OCI-LY7 (cell line): ENCODE data around the gene AKAP13. TPM values are rescaled to one million over a fixed set of nuclear protein-coding genes. Genes with fewer than 3 reads are reported as not detected.

ENCODE experiments used
- BruUV-seq: library from RNA; stranded (reverse); fragments of 400-500 nt; replicated peaks from 2 replicates; lab custom pipeline; 2021; lab: Mats Ljungman, UMichigan
- CTCF ChIA-PET: fragments of 300-600 bp; sonication (Branson Sonifier 250); formaldehyde crosslinking; loops from one replicate; lab custom pipeline; 2022; ENCODE audit warnings: antibody characterized with exemption; ENCODE audit not compliant: unreplicated experiment; lab: Charles Lee
- POLR2A ChIA-PET: fragments of 300-600 bp; sonication (Branson Sonifier 250); formaldehyde crosslinking; loops from one replicate; lab custom pipeline; 2022; ENCODE audit warnings: antibody characterized with exemption; lab: Charles Lee
- DNase-seq: peaks from one replicate; pipeline ENCODE4 v3.0.0-alpha.2; 2015; ENCODE audit warnings: low spot score
- H2AFZ ChIP-seq: fragments of 200-600 bp; sonication (generic), shearing (Covaris generic); 2 replicates; pipeline ENCODE4 v1.6.1; 2014; ENCODE audit warnings: mild to moderate bottlenecking, antibody characterized with exemption, low read length, moderate library complexity
- H3K27ac ChIP-seq: fragments of 200-600 bp; sonication (generic); 2 replicates; pipeline ENCODE4 v1.5.1; 2014; ENCODE audit warnings: mixed run types, low read depth, mild to moderate bottlenecking, moderate library complexity, low read length, inconsistent platforms; ENCODE audit not compliant: poor library complexity, severe bottlenecking
- H3K36me3 ChIP-seq: fragments of 200-600 bp; sonication (generic); 2 replicates; pipeline ENCODE4 v1.6.1; 2014; ENCODE audit warnings: mild to moderate bottlenecking, antibody characterized with exemption, low read length, moderate library complexity, mixed read lengths; ENCODE audit not compliant: insufficient read depth
- H3K4me1 ChIP-seq: fragments of 200-600 bp; sonication (generic); 2 replicates; pipeline ENCODE4 v1.5.1; 2014; ENCODE audit warnings: mild to moderate bottlenecking, low read length; ENCODE audit not compliant: insufficient read depth, poor library complexity, severe bottlenecking
- H3K4me2 ChIP-seq: fragments of 200-600 bp; sonication (generic); 2 replicates; pipeline ENCODE4 v1.6.1; 2014; ENCODE audit warnings: mild to moderate bottlenecking, low read length
- H3K4me3 ChIP-seq: fragments of 200-600 bp; sonication (generic); 2 replicates; pipeline ENCODE4 v1.5.1; 2014; ENCODE audit warnings: mild to moderate bottlenecking, low read depth, low read length; ENCODE audit not compliant: poor library complexity, severe bottlenecking
- H3K79me2 ChIP-seq: fragments of 200-600 bp; sonication (generic); 2 replicates; pipeline ENCODE4 v1.6.1; 2016; ENCODE audit warnings: low read depth, mild to moderate bottlenecking, low read length, moderate library complexity, mixed read lengths; ENCODE audit not compliant: insufficient read depth
- H3K9me2 ChIP-seq: fragments of 200-600 bp; sonication (generic); 2 replicates; pipeline ENCODE4 v1.6.1; 2016; ENCODE audit warnings: mild to moderate bottlenecking, low read length, mixed read lengths; ENCODE audit not compliant: insufficient read depth
- H3K9me3 ChIP-seq: fragments of 200-600 bp; sonication (generic); 2 replicates; pipeline ENCODE4 v1.6.1; 2014; ENCODE audit warnings: mild to moderate bottlenecking, mixed run types, low read length, mixed read lengths
- H4K20me1 ChIP-seq: fragments of 200-600 bp; sonication (generic); 2 replicates; pipeline ENCODE4 v1.6.1; 2014; ENCODE audit warnings: mild to moderate bottlenecking, antibody characterized with exemption, low read length, moderate library complexity, mixed read lengths; ENCODE audit not compliant: insufficient read depth
- CTCF ChIP-seq: fragments of 200-600 bp; sonication (generic); conservative IDR thresholded peaks from 2 replicates; pipeline ENCODE4 v1.5.1; 2014; ENCODE audit warnings: mild to moderate bottlenecking, antibody characterized with exemption, low read length, moderate library complexity, mixed read lengths
- EZH2phosphoT487 ChIP-seq: fragments of 200-600 bp; sonication (generic); IDR thresholded peaks from 2 replicates; pipeline ENCODE4 v1.6.1; 2018; ENCODE audit warnings: low read depth, borderline replicate concordance, mild to moderate bottlenecking, mixed run types, antibody characterized with exemption, low read length, moderate library complexity, mixed read lengths
- intact Hi-C: fragments of 100-400 bp; cut with micrococcal nuclease; formaldehyde crosslinking; loops from one replicate; pipeline ENCODE4 v1.10.0; 2022; ENCODE audit not compliant: unreplicated experiment
- total RNA-seq, 2 experiments: library from RNA; depleted of rRNA in 1 of 2; stranded (reverse); fragments of >200 nt in 1 of 2; shearing (Covaris generic) in 1 of 2; gene quantifications; 2 replicates each; pipeline ENCODE4 v1.2.3, GENCODE V29; 2014 to 2022

The AKAP13 gene
- total RNA-seq, 2 experiments from 2014 or later, result 140 to 250 TPM

GRCh38 chr15:85725564-85725963 is 345.2 kb downstream of the AKAP13 start:
- no peaks in the 10 kb centered on the region for H3K9me3 ChIP-seq
- POLR2A ChIA-PET, result no interaction called here
- H2AFZ ChIP-seq, result no peak overlapping the region
- peaks cover 99% of the 10 kb centered on the region for H3K36me3 ChIP-seq
- no peaks in the 10 kb centered on the region for H4K20me1 ChIP-seq
- H3K4me3 ChIP-seq, result no peak overlapping the region
- intact Hi-C loops, result loop anchor here (10.0 kb wide), 1 partner anchor 431 kb away; no protein-coding TSS in a partner anchor
- no peaks in the 10 kb centered on the region for H3K4me1 ChIP-seq
- no peak overlapping the region for H3K4me2 ChIP-seq
- no TSS peak for BruUV-seq
- CTCF ChIA-PET, result no interaction called here
- no peaks in the 10 kb centered on the region for H3K79me2 ChIP-seq
- no peak overlapping the region for H3K27ac ChIP-seq
- no peak for DNase-seq
- TF ChIP-seq EZH2phosphoT487, result no peak
- no peak for TF ChIP-seq CTCF
- no peaks in the 10 kb centered on the region for H3K9me2 ChIP-seq

- no peak overlapping the region for H3K4me3 ChIP-seq
- TF ChIP-seq EZH2phosphoT487 (no peak), CTCF (no peak)
- ChIA-PET CTCF (no interaction called here), POLR2A (no interaction called here)
- H4K20me1 ChIP-seq, result no peaks in the 10 kb centered on the region
- no peak overlapping the region for H2AFZ ChIP-seq
- no peak for DNase-seq
- no peaks in the 10 kb centered on the region for H3K9me3 ChIP-seq
- no peaks in the 10 kb centered on the region for H3K79me2 ChIP-seq
- H3K27ac ChIP-seq, result no peak overlapping the region
- no peaks in the 10 kb centered on the region for H3K9me2 ChIP-seq
- peaks cover 99% of the 10 kb centered on the region for H3K36me3 ChIP-seq
- no peaks in the 10 kb centered on the region for H3K4me1 ChIP-seq
- BruUV-seq, result no TSS peak
- intact Hi-C loops, result loop anchor here (10.0 kb wide), 1 partner anchor 432 kb away; no protein-coding TSS in a partner anchor
- no peak overlapping the region for H3K4me2 ChIP-seq
Observed at GRCh38 chr15:85726454-85726853, 346.1 kb downstream of the AKAP13 start.

- POLR2A ChIA-PET, result no interaction called here
- H3K4me1 ChIP-seq, result no peaks in the 10 kb centered on the region
Observed at GRCh38 chr15:85727068-85727467, 346.7 kb downstream of the AKAP13 start.

More at GRCh38 chr15:85727068-85727467, 346.7 kb downstream of the AKAP13 start:
- TF ChIP-seq EZH2phosphoT487, result no peak
- TF ChIP-seq CTCF, result no peak
- H3K79me2 ChIP-seq, result no peaks in the 10 kb centered on the region
- no peaks in the 10 kb centered on the region for H4K20me1 ChIP-seq
- no peak overlapping the region for H3K4me2 ChIP-seq
- H3K36me3 ChIP-seq, result peaks cover 99% of the 10 kb centered on the region
- H2AFZ ChIP-seq, result no peak overlapping the region
- BruUV-seq, result no TSS peak
- H3K9me3 ChIP-seq, result no peaks in the 10 kb centered on the region
- no peak overlapping the region for H3K4me3 ChIP-seq
- DNase-seq, result no peak
- no peak overlapping the region for H3K27ac ChIP-seq
- no peaks in the 10 kb centered on the region for H3K9me2 ChIP-seq
- intact Hi-C loops, result loop anchor here (10.0 kb wide), 1 partner anchor 432 kb away; no protein-coding TSS in a partner anchor
- CTCF ChIA-PET, result no interaction called here
